GM19240 (cell line): ENCODE results near the gene DLG2.
"Not testable (repeated sequence)": the region's sequence is repeated elsewhere in the genome, so short reads cannot be mapped to it uniquely, and the experiment has no call there.

ENCODE experiments used
- DNase-seq: peaks from one replicate; pipeline ENCODE4 v3.0.0; 2011; ENCODE audit warnings: low spot score; ENCODE audit not compliant: insufficient read length

The DLG2 gene

DNA sequence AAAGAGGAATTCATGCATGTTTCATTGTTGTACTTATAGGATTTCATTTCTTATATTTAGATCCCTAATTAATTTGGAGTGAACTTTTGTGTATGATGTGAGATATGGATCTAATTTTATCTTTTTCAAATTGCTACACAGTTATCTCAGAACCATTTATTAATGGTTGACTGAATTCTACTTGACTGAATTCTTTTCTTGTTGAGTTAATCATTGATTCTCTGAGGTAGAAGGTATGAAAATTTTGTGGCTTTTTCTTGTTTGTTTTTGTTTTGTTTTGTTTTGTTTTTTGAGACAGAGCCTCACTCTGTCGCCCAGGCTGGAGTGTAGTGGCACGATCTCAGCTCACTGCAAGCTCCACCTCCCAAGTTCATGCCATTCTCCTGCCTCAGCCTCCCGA is 286.3 kb downstream of the DLG2 start:
- not testable (repeated sequence) for DNase-seq

DNA sequence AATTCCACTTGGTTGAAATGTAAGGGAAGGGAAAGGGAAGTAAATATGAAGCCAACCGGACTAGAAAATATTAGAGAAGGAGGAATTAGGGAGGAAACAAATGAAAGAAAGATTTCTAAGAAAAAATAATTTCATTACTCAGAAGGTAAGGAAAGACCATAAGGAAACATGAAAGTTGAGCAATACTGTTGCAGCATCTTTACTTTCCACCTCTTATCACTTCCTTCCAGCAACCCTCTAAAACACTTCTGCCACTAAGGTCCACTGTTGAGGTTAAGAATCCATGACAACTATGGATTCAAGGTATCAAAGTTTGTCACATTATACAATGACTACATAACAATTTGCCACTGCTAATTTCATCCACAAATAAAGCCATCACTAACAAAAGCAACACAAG is 308.6 kb downstream of the DLG2 start:
- DNase-seq, result no peak

DNA sequence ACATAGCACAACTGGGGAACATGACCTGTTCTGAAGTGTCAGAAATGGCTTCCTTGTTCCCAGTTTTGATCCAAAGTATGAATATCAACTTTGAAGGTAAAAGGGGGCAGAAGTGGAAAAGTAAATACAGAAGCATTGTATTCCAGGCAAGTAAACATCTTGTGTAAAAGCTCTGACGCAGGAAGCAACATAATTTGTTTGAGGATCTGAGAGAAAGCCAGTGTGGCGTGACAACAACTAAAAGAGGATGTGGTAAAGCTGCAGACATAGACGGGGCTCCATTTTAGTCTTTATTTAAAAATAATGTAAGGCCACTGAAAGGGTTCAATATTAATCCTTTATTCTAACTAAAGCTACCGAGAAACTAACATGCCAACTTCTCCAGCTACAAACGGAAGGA is 310.2 kb downstream of the DLG2 start:
- peak; percentile 15 for DNase-seq

DNA sequence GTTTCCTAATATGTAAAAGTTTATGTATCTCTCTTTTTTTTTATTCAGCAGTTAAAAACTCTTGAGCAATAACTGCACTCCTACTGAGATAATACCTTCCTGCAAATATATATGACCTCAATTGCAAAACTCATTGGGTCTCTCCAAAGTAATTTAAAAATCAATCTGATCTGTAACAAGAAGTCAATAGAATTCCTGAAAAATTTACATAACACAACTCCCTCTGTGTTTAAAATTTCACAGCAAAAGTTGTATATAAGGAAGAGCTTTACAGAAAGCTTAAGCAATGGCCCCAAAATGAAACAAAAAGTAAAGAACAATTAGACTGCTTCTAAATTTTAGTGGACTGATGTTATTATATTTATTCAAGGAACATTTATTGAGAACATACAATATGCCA is 313.4 kb downstream of the DLG2 start:
- no peak for DNase-seq

DNA sequence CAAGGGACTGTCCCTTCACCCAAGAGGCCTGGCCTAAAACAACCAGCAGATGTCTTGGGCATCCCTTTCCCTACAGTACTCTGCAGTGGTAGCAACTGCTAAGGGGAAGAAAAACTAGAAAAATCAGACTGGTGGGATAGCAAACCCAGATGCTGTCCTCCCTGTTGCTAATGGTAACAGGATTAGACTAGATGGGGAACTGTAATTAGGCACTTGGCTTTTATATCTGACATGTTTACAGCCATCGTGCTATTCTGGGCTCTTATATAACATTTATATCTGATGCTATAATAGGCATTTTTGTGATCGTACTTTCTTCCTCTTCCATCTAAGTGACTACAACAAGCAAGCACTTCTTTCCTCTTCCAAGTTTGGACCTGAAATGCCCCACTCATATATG is 316.7 kb downstream of the DLG2 start:
- no peak for DNase-seq

DNA sequence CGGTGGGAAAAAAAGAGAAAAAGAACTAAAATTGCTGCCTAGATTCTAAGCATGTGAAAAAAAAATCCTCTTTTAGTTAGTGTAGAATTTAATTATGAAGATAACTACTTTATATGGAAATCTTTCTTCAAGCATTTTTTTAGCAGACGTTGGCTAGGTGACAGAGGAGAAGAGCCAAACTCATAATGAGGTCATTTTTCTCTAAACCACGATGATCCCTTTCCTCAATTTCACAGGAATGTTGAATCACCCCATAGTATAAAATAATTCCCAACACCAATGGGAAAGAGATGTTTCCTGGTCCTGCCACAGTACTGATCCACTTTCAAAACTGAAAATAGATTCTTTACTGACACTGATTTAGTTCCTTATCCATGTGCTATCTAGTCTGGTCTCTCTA is 319.8 kb downstream of the DLG2 start:
- DNase-seq, result no peak

DNA sequence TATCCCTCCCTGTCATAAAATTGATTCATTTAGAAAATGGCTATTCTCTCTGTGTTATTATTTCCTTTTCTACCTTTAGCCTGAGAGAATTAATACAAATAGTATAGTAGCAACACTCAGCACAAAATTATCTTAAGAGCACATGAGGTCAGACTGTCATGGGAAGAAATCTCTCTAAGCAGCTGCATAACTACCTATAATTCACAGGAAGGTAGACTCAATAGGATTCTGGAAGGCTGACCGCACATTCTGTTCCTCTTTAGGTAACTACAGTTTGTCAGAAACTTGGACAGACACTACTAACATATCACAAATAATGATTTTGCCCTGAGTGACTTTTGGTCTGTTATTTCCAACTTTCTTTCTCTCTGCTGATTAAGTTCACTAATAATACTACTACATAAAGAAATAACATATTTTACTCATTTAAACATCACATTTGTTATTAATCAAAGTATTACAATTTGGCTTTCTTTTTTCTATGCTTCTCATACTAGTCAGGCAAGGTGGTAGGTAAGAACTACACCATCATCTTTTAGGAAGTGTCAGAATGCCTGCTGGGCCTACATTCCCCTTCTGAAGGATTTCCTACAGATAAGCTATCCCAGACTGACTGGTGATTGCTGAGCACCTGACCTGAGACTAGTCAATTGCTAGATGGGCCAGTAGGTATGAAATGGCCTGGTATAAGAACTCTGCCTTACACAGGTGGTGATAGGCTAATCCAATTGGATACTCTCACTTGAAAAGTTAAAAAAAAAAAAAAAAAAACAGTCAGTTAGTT is 325.1 kb downstream of the DLG2 start:
- no peak for DNase-seq

DNA sequence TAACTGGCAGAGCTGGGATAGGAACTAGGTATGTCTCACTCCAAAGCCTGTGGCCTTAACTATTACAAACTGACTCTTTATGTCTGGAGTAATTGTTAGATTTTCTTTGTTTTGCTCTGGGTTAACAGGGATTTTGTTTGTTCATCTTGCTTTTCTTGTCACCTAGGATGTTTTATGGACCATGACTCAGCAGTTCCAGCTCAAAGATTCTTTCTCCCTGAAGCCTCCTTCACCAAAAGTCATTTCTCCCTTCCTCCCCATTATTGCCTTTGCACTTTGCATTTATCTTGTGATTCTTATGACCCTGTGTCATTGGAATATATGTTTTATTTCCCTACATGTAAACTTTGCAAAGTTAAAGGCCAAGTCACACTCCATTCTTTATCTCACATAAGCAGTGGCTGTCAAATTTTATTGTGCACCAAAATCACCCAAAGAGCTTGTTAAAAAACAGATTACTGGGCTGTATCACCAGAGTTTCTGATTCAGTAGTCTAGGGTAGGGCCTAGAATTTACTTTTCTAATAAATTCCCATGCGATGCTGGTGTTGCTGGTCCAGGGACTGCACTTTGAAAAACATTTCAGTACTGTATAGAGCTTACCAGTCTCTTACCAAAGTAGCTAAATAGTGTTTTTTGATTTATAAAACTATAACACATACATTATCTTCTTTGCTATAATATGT is 327.7 kb downstream of the DLG2 start:
- DNase-seq, result no peak

DNA sequence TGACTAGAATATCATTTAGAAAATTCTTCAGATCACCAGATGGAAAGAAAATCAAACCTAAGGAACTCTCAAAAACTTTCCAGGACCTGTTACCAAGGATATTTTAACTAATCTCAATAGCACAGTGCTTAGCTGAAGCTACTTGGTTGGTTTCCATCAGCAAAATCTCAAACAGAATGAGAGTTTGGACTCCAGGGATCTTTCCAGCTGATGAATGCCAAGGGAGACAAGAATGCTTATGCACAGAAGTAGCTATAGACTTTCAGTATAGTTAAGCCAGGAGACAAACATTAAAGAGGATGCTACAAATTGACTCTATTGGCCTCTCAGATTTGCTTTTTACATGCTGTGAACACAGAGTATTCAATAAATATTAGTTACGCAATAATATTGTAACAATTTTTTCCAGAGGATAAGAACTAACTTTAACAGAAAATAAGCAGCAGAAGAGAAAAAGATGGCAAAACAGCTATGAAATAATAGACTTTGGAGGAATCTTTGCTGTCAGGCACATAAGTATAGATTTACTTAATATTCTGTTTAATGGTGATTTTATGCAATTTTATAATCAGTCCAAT is 331.4 kb downstream of the DLG2 start:
- no peak for DNase-seq

DNA sequence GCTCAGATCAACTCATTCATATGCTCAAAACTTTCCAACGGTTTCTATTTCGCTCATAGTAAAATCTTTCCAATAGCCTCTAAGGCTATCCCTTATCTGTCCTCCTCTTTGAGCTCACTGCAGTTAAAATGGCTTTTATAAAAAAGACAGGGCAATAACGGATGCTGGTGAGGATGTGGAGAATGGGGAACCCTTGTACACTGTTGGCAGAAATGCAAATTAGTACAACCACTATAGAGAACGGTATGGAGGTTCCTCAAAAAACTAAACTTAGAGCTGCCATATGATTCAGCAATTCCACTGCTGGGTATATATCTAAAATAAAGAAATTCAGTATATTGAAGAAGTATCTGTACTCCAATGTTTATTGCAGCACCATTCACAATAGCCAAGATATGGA is 345.6 kb downstream of the DLG2 start:
- DNase-seq, result no peak

DNA sequence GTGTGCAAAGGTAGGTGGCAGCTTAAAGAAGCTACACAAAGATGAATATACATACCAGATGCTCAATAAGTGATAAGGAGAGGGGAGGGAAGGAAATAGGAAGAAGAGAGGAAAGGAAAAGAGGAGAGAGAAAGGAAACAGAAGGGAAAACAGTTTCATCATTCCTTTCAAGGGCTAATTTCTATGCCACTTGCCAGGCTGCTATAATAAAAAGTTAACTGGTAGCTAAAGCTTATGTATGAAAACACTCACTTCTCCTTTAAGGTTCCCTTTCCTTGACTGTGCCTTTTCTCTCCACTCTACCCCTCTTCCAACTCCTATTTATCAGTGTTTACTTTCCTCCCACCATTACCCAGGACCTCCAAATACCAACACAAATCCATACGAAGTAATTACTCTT is 347.9 kb downstream of the DLG2 start:
- no peak for DNase-seq

DNA sequence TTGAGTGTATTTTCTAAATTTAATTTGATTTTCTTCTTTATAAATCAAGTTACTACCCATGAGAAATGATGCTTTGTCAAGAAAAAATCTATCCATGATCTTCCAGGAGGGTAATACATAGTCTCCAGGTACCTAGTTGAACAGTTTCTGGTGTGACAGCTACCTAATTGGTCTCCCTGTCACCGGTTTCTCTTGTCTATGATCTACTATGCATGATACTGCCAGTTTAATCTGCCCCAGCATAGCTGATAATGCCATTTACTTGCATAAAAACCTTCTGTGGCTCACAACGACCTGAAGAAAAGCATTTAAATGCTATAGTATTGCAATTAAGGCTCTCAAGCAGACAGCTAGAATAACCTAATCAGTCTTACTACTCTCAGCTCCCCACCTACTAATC is 349.5 kb downstream of the DLG2 start:
- DNase-seq, result no peak

DNA sequence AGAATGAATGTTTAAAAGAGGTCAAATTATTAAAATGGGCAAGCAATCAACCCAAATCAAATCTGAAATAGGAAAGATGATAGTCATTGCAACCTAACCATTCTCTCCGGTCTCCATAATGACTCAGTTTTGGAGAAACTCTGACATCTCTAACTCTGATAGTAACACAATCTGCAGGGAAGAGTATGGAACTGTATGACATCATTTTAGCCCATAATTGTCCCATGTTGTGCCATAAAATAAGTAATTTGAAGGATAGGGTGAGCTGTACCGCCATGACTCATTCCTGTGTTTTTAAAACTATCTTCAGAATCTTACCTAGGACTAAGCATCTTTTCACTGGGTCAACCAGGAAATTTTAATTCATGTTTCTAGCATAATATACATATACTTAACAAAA is 350.8 kb downstream of the DLG2 start:
- DNase-seq, result no peak

DNA sequence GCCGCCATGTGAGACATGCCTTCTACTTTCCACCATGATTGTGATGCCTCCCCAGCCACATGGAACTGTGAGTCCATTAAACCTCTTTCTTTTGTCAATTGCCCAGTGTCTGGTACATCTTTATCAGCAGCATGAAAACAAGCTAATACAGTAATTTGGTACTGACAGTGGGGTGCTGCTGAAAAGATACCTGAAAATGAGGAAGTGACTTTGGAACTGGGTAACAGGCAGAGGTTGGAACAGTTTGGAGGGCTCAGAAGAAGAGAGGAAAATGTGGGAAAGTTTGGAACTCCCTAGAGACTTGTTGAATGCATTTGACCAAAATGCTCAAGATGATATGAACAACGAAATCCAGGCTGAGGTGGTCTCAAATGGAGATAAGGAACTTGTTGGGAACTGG is 356.8 kb downstream of the DLG2 start:
- DNase-seq, result not testable (repeated sequence)

DNA sequence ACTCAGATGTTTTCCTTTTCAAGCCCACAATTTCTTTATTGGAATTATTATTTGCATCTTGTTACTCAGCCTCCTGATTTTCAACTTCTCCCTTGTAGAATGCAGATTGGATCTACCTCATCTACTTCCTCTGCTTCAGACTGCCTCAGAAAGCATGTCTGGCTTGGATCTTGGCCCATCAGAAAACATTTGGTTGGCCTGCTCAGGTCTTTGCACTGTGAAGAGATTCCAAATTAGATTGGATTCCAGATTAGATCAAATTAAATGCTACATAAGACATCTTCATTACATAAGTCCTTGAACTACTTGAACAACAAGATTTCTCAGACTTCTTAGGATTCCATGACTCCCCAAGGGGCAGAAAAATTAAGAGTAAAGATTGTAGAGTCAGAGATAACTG is 358.0 kb downstream of the DLG2 start:
- no peak for DNase-seq

DNA sequence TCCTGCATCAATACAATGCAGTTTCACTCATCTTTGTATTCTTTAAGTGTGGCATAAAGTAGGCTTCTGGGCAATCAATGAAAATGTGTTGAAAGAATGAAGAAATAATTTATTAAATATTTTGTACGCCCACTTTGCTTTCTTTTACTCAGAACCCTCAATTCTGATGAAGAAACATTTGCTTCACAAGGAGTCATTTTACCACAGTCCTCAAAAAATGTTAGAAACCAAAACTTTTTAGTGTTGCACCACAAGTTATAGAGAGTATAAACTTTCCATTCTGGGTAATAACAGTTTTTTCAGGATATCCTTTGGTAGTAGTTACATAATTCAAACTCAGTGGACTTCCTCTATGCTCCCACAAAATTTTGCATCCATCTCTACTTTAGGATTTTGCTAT is 360.5 kb downstream of the DLG2 start:
- no peak for DNase-seq

DNA sequence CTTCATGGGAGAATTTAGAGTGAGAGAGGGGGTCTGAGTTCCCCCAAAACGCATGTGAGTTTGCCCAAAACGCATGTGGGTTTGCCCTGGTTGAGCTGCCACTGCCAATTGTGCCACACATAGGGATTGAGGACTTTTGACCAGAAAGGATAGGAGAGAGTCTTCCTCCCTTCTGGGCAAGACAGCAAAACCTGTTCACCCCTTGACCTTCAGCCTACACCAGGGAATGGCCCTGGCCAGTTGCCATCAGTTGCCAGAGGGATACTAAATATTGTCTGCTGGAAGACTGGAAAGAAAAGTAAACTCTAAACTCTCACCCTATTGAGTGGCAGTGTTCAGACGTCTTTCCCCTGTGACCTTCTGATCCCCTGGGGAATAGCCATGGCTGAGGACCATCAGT is 363.8 kb downstream of the DLG2 start:
- no peak for DNase-seq

DNA sequence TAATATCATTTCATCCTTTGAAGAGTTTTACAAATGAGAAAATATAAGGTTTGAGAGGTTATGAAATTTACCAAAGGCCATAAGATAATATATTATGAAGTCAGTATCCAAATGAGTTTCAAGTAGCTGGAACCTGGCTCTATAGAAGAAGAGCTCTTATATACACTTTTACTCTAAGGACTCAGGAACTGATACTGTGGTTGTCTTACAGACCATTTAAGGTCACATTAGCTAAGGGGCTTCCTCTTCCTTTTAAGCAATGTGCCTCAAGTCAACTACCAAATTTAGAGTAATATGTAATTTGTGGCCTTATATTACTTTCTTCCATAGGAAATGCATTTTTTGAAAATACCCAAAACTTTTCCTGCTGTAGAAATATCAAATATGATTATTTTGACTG is 369.3 kb downstream of the DLG2 start:
- no peak for DNase-seq

DNA sequence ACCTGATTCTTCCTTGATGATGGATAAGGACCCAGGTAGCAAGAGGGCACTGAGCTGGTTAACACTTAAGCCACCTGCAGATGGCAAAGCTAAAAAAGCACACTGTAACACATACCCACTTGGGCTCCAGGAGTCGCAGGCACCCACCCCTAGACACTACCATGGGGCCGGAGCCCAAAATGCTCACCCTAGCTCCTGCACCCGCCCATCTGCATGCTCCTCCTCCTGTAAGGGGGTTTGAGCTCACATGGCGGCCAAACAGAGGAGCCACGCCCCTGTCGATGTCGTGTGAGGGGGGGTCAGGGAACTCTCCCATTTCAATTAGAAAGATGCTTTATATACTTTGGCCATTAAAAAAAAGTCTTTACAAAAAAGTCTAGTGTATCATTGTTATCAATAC is 370.7 kb downstream of the DLG2 start:
- no peak for DNase-seq

DNA sequence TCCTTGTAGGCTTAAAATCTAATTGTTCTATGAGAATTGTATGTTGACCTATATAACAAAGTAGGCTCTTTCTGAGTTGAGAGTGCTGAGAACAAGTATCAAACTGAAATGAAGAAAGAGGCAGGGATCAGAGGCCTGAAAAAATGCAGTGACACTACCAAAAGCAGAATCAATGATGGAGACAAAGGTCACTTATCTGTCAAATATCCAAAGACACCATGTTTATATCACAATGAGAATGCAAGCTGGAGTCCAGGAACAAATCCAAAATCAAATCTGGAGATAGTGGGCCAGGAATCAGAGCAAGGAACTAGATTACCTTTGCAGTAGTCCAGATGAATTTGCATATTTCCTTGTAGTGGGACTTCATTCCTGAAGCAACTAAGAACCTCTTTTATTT is 377.7 kb downstream of the DLG2 start:
- DNase-seq, result no peak

DNA sequence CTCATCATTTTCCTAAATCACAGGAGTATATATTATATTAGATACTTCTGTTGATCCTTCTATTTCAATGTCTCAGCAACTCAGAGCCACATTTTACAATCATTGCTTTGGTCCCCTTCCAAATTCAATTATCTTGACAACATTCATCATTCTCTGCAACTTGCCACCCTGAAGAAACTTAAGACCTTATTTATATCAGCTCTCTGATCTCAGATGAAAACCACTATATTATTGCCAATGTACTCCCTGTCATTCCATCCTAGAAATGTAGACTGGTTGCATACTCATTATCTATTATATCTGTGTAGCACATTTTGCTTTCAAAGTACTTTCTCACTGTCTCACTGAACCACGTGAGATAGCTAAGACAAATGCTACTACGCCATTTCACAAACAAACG is 379.3 kb downstream of the DLG2 start:
- no peak for DNase-seq

DNA sequence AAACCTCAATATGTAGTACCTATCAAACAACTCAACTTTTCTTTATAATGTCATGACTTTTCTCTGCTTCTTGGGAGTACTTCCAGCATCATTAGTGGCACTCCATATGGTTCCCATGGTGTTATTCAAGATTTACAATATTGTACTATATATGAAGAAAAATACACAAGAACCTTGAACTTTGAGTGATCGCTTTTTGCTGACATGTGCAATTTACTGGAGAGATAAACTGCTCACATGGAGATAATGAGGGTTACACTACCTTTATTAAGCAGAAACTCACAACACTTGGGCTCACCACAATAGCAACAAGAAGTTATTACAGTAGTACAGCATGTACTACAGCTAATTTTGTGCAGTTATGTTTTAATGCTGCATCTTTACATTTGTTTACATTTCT is 388.2 kb downstream of the DLG2 start:
- no peak for DNase-seq

DNA sequence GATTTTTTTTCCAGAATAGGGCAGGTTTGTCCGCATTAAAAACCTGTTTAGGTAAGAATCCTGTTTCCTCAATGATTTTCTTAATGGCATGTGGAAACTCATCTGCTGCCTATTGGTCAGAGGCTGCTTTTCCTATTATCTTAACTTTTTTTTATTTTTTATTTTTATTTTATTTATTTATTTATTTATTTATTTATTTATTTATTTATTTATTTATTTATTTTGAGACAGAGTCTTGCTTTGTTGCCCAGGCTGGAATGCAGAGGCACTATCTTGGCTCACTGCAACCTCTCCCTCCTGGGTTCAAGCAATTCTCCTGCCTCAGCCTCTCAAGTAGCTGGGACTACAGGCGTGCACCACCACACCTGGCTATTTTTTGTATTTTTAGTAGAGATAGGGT is 389.1 kb downstream of the DLG2 start:
- not testable (repeated sequence) for DNase-seq
